ENCODE data around the gene CTNNBL1. TPM values are rescaled to one million over a fixed set of nuclear protein-coding genes. Genes with fewer than 3 reads are reported as not detected.

The CTNNBL1 gene
- 34.2 and 37.5 TPM in 2 replicates for total RNA-seq

GRCh38 chr20:37693635-37694626 lies at the start of gene CTNNBL1:
TSS of gene CTNNBL1 (plus strand) at chr20:37694030. CDS start at chr20:37694123, 93 bp downstream.

GRCh38 chr20:37902504-37903313 lies 208.9 kb downstream of the CTNNBL1 start, which contains the start of gene VSTM2L:
TSS of gene VSTM2L (plus strand) at chr20:37903127. CDS start at chr20:37903351, 224 bp downstream.

Other genes with a start within 250 kb of the CTNNBL1 start
- not detected in 2 replicates for gene NNAT, start 172.8 kb upstream of the CTNNBL1 start, total RNA-seq
- gene BLCAP, start 166.2 kb upstream of the CTNNBL1 start, total RNA-seq: 39.2 and 42.4 TPM in 2 replicates
- 1.7 and 1.8 TPM in 2 replicates for gene VSTM2L, start 209.1 kb downstream of the CTNNBL1 start, total RNA-seq